GM19468 (cell line): ENCODE data around the gene NXPH4.

Experiments used
- ATAC-seq: cut with Tn5 transposase; IDR thresholded peaks from one replicate; pipeline ENCODE4 v1.9.1; 2021; ENCODE audit warnings: mild to moderate bottlenecking, moderate library complexity, moderate number of reproducible peaks; ENCODE audit not compliant: unreplicated experiment; ENCODE audit errors: extremely low read depth

Gene NXPH4

GRCh38 chr12:57262126-57262822 lies 45.7 kb downstream of the NXPH4 start:
- no peak for ATAC-seq

DNA sequence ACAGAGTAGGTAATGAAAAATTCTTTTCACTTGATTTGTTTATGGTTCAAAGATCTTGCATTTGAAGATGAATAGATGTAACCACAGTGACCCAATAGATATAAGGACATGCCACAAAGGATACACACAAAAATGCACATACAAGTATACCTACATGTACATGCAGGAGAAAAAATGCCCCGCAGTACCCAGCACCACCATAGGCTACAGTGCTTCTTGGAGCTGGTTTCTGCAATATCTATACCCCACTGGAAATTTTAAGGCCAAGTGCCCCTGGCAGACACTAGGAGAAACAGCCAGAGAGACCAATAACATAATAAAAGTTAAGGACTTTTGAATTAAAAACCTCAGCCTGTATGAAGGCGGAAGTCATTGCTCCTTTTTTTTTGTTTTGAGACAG lies 46.5 kb downstream of the NXPH4 start:
- no peak for ATAC-seq

DNA sequence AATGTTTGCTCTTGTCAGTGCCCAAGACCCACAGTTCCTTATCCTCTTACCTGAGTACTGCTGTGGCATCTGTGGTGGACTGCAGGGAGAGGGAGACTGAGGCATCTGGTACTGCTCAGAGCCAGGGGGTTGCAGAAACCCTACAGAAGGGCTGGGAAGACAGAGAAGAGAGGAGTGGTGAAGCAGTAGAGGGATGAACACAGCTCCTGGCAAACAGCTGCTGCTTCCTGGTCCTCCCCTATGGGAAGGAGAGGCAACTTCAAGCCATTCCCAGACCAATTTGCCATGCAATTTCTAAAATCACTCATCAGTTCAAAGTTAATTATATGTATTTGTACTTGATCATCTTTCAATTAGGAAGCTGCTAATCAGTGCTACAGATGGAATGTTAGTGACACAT lies 50.1 kb downstream of the NXPH4 start:
- no peak for ATAC-seq

DNA sequence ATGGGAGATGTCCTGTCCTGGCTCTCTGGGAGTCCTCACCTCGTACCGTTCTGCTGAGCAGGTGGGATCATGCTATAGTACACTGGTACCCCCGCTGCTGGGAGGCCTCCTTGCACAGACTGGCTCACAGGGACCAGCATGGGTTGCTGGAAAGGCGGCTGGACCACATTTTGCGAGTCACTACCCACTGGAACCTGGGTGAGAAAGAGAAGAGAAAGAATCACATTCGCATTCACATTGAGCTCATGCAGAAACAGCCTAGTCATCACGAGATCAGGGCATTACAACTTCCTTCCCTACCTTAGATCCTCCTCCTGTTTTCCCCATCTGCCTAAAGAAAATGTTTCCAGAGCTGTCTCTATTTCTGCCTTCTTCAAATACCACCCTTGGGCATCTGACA lies 51.7 kb downstream of the NXPH4 start:
- ATAC-seq: no peak

DNA sequence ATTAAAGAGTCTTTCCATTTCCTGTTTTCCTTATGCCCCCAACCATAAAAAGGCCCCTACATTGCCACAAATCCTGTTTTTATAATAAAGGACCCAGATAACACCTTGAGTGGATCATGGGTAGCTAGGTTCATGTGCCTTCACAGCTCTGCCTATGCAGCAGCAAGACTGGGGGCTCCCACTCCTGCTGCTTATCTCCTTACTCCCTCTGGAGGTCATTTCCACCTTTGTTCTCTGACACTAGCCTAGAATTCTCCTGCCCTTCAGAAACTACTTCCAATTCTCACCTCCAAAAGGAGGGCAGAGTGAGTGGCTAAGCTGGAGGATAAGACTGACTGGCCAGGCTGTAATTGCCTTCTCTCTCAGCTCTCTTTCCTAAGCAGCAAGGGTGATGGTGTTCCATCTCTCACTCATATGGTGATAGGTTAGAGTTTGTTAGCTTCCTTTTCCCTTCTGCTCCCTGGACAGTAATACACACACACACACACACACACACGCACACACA lies 54.4 kb downstream of the NXPH4 start:
- no peak for ATAC-seq

DNA sequence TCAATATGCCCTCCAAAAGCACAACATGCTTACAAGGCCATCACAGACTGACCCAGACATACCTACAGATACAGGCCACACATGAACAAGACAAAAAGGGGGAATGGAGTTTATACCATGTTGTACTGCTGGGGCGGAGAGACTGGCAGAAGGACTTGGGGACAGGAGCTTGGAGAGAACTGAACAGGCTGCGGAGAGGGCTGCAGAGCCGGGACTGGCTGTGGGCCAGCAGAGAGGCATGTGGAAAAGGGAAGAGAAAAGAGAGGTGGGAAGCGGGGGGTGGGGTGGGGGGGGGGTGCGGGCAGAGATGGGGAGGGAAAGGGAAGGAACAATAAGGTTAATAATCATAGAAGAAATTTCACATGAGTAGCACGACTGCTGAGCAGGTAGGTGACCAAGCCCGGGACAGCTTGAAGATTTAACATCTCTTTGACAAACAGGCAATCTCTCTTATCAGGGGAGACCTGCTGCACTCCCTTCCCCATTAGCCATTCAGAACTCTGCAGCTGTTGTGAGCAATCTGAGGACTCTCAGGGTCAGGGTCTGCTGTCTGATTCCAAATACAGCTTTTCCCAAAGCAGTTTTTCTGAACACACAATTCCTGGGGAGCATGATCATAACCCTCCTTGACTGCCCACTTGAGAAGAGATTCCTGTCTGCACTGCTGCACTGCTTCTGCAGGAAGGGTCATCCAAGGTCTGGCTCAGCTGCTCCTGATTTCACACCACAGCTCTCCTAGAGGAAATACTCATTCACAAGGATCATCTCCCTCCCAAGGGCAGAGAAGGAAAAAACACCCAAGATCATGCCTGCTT lies 56.0 kb downstream of the NXPH4 start:
- ATAC-seq: no peak

DNA sequence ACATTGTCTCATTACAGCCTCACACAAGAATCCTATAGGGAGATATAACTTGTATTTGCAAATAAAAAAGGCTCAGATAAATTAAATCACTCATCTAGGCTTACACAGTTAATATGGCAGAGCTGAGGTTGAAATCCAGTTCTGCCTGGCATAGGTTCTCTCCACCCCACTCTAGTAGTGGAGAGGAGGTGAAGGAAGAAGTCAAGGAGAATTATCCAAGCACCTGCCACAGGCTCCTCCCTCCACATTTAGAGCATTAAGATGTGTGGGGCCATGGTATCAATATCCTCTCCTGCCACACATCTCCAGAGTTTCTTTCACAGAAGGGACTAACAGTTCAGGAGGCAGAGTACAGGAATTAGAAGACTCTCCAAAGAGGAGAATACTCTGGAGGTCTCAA lies 56.9 kb downstream of the NXPH4 start:
- ATAC-seq: no peak
